GM10266 (cell line): ENCODE results near the gene CCDC91.

Experiments
- DNase-seq: peaks from one replicate; pipeline ENCODE4 v3.0.0; 2012; ENCODE audit errors: extremely low spot score
- CTCF ChIP-seq: IDR thresholded peaks from 2 replicates; pipeline ENCODE4 v1.5.1; 2012; ENCODE audit warnings: mild to moderate bottlenecking, low read depth; ENCODE audit not compliant: control insufficient read depth, insufficient read depth; ENCODE audit errors: missing control alignments

Gene CCDC91

GRCh38 chr12:28202374-28203130 is 12.3 kb downstream of the CCDC91 start:
- TF ChIP-seq CTCF: no peak
- DNase-seq: no peak

GRCh38 chr12:28209782-28210181 is 19.5 kb downstream of the CCDC91 start:
- DNase-seq: no peak
- TF ChIP-seq CTCF: no peak

- DNase-seq: no peak
These were observed 21.9 kb downstream of the CCDC91 start for GRCh38 chr12:28212182-28212581.

GRCh38 chr12:28215021-28215420 is 24.8 kb downstream of the CCDC91 start:
- DNase-seq: no peak
- TF ChIP-seq CTCF: no peak

More at GRCh38 chr12:28212182-28212581, 21.9 kb downstream of the CCDC91 start:
- TF ChIP-seq CTCF: no peak

- no peak for DNase-seq
These were observed 25.8 kb downstream of the CCDC91 start for GRCh38 chr12:28216016-28216415.

GRCh38 chr12:28217805-28218204 is 27.5 kb downstream of the CCDC91 start:
- DNase-seq: no peak

More at GRCh38 chr12:28216016-28216415, 25.8 kb downstream of the CCDC91 start:
- TF ChIP-seq CTCF: no peak

More at GRCh38 chr12:28217805-28218204, 27.5 kb downstream of the CCDC91 start:
- TF ChIP-seq CTCF: no peak
